Measurements from ENCODE around the gene RNF17.

DNA sequence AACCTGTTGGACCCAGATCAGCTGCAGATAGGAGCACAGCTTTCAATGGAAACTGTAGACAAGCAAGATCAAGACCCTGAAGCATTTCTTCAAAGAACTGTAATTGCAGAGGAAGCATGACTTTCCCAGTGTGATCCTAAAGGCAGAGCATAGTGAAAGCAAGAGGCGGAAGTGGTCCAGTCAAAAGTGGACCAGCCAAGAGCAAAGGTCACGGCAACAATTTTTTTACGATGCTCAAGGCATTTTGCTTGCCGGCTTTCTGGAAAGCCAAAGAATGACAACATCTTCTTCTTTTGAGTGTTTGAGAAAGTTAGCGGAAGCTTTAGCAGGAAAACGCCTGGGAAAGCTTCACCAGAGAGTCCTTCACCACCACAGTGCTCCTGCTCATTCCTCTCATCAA is 111.6 kb downstream of the RNF17 start:
- TF ChIP-seq, protein P1, sequence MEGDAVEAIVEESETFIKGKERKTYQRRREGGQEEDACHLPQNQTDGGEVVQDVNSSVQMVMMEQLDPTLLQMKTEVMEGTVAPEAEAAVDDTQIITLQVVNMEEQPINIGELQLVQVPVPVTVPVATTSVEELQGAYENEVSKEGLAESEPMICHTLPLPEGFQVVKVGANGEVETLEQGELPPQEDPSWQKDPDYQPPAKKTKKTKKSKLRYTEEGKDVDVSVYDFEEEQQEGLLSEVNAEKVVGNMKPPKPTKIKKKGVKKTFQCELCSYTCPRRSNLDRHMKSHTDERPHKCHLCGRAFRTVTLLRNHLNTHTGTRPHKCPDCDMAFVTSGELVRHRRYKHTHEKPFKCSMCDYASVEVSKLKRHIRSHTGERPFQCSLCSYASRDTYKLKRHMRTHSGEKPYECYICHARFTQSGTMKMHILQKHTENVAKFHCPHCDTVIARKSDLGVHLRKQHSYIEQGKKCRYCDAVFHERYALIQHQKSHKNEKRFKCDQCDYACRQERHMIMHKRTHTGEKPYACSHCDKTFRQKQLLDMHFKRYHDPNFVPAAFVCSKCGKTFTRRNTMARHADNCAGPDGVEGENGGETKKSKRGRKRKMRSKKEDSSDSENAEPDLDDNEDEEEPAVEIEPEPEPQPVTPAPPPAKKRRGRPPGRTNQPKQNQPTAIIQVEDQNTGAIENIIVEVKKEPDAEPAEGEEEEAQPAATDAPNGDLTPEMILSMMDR (IDR thresholded peaks at IDR 0.05) = no peak
- TF ChIP-seq EP300 (IDR thresholded peaks at IDR 0.05) = no peak

Measured in stomach (tissue), 4 donors.